HG02852 (cell line): ENCODE measurements around the gene COQ5.
A peak's percentile ranks its signal among the peaks of the same experiment; 100 is the strongest.
"Not testable (repeated sequence)": the region's sequence is repeated elsewhere in the genome, so short reads cannot be mapped to it uniquely, and the experiment has no call there.

ENCODE experiments used
- ATAC-seq: cut with Tn5 transposase; IDR thresholded peaks from one replicate; pipeline ENCODE4 v1.9.1; 2021; ENCODE audit warnings: mild to moderate bottlenecking, moderate library complexity; ENCODE audit not compliant: unreplicated experiment

The COQ5 gene

GRCh38 chr12:120529641-120530417 is 871 bp upstream of the COQ5 start:
- no peak for ATAC-seq

- no peak for ATAC-seq
Measured at GRCh38 chr12:120522568-120522967, 6.4 kb downstream of the COQ5 start.

- not testable (repeated sequence) for ATAC-seq
Measured at GRCh38 chr12:120519324-120519723, 9.6 kb downstream of the COQ5 start.

GRCh38 chr12:120515496-120515895 is 13.5 kb downstream of the COQ5 start:
- ATAC-seq = no peak

GRCh38 chr12:120514002-120514401 is 15.0 kb downstream of the COQ5 start:
- no peak for ATAC-seq

GRCh38 chr12:120508537-120508936 is 20.4 kb downstream of the COQ5 start:
- no peak for ATAC-seq

GRCh38 chr12:120504587-120504986 is 24.4 kb downstream of the COQ5 start:
- ATAC-seq = no peak

- ATAC-seq = no peak
Measured at GRCh38 chr12:120500581-120500980, 28.4 kb downstream of the COQ5 start.

GRCh38 chr12:120498870-120499515 is 30.0 kb downstream of the COQ5 start:
- ATAC-seq = no peak

- ATAC-seq = no peak
Measured at GRCh38 chr12:120497524-120498150, 31.3 kb downstream of the COQ5 start.

GRCh38 chr12:120496413-120497340 is 32.3 kb downstream of the COQ5 start:
- ATAC-seq = no peak

- peak; percentile 94 for ATAC-seq
Measured at GRCh38 chr12:120495731-120496412, 33.1 kb downstream of the COQ5 start, which contains the start of gene DYNLL1. Gene DYNLL1 (plus strand): TSS chr12:120496113. CDS start chr12:120496422, 309 bp downstream.

- ATAC-seq = peak; percentile 12
Measured at GRCh38 chr12:120495186-120495730, 33.7 kb downstream of the COQ5 start.

- ATAC-seq = no peak
Measured at GRCh38 chr12:120490833-120491512, 38.0 kb downstream of the COQ5 start.

GRCh38 chr12:120490325-120490724 is 38.6 kb downstream of the COQ5 start:
- no peak for ATAC-seq

GRCh38 chr12:120489018-120489417 is 39.9 kb downstream of the COQ5 start:
- no peak for ATAC-seq

- ATAC-seq = no peak
Measured at GRCh38 chr12:120488057-120488640, 40.8 kb downstream of the COQ5 start.

- ATAC-seq = not testable (repeated sequence)
Measured at GRCh38 chr12:120487552-120487951, 41.4 kb downstream of the COQ5 start.
